Trophoblast cell (in vitro differentiated cells and primary cell): ENCODE results near the gene RNF38.
A peak's percentile ranks its signal among the peaks of the same experiment; 100 is the strongest.

Source experiments
- DNase-seq, 2 donors: peaks; one replicate each; pipeline ENCODE4 v3.0.0-alpha.2; 2016
- H2AFZ ChIP-seq: 2 replicates; pipeline ENCODE4 v1.6.1; 2013; ENCODE audit warnings: low read length, moderate library complexity, mild to moderate bottlenecking; ENCODE audit not compliant: insufficient read depth, poor library complexity
- H2AK5ac ChIP-seq: 2 replicates; pipeline ENCODE4 v1.6.1; 2013; ENCODE audit warnings: mild to moderate bottlenecking, low read length
- H2BK120ac ChIP-seq: 2 replicates; pipeline ENCODE4 v1.6.1; 2013; ENCODE audit warnings: low read length, mild to moderate bottlenecking, moderate library complexity; ENCODE audit not compliant: insufficient read depth, poor library complexity
- H2BK12ac ChIP-seq: 2 replicates; pipeline ENCODE4 v1.6.1; 2013; ENCODE audit warnings: mild to moderate bottlenecking, low read length, moderate library complexity
- H2BK5ac ChIP-seq: 2 replicates; pipeline ENCODE4 v1.6.1; 2013; ENCODE audit warnings: low read length, low read depth, moderate library complexity, mild to moderate bottlenecking; ENCODE audit not compliant: poor library complexity
- H3K14ac ChIP-seq: 2 replicates; pipeline ENCODE4 v1.6.1; 2013; ENCODE audit warnings: mild to moderate bottlenecking, low read length
- H3K18ac ChIP-seq: 2 replicates; pipeline ENCODE4 v1.6.1; 2013; ENCODE audit warnings: mild to moderate bottlenecking, low read length
- H3K23ac ChIP-seq: 2 replicates; pipeline ENCODE4 v1.6.1; 2013; ENCODE audit warnings: low read length
- H3K27ac ChIP-seq: 2 replicates; pipeline ENCODE4 v1.5.1; 2013; ENCODE audit warnings: low read depth, mild to moderate bottlenecking, inconsistent platforms, low read length, moderate library complexity
- H3K27me3 ChIP-seq: 2 replicates; pipeline ENCODE4 v1.6.1; 2013; ENCODE audit warnings: inconsistent platforms, mild to moderate bottlenecking, low read length, moderate library complexity; ENCODE audit not compliant: insufficient read depth
- H3K36me3 ChIP-seq, 2 experiments: 1 replicate in 1 of 2; 2 replicates in 1 of 2; pipeline ENCODE4 v1.6.1; 2013; ENCODE audit warnings: low read length in 2 of 2, mild to moderate bottlenecking in 2 of 2, moderate library complexity in 1 of 2; ENCODE audit not compliant: insufficient read depth in 2 of 2, control insufficient read depth in 1 of 2
- H3K4ac ChIP-seq: 2 replicates; pipeline ENCODE4 v1.6.1; 2013; ENCODE audit warnings: low read depth, mild to moderate bottlenecking, low read length, moderate library complexity
- H3K4me1 ChIP-seq, 2 experiments: 1 replicate in 1 of 2; 2 replicates in 1 of 2; pipeline ENCODE4 v1.6.1; 2013; ENCODE audit warnings: low read length in 2 of 2, mild to moderate bottlenecking in 2 of 2, moderate library complexity in 1 of 2; ENCODE audit not compliant: insufficient read depth in 2 of 2, control insufficient read depth in 1 of 2
- H3K4me2 ChIP-seq: 2 replicates; pipeline ENCODE4 v1.6.1; 2013; ENCODE audit warnings: inconsistent platforms, mild to moderate bottlenecking, low read length, moderate library complexity
- H3K4me3 ChIP-seq: 2 replicates; pipeline ENCODE4 v1.5.1; 2013; ENCODE audit warnings: mild to moderate bottlenecking, low read depth, low read length, inconsistent platforms
- H3K79me1 ChIP-seq: one replicate; pipeline ENCODE4 v1.6.1; 2013; ENCODE audit warnings: low read length
- H3K79me2 ChIP-seq: 2 replicates; pipeline ENCODE4 v1.6.1; 2013; ENCODE audit warnings: low read length, mild to moderate bottlenecking; ENCODE audit not compliant: control insufficient read depth, insufficient read depth, poor library complexity
- H3K9ac ChIP-seq: 2 replicates; pipeline ENCODE4 v1.6.1; 2013; ENCODE audit warnings: mild to moderate bottlenecking, low read length
- H3K9me3 ChIP-seq: 2 replicates; pipeline ENCODE4 v1.6.1; 2013; ENCODE audit warnings: low read depth, mild to moderate bottlenecking, control low read depth, inconsistent platforms, low read length; ENCODE audit not compliant: insufficient read depth
- H4K12ac ChIP-seq: 2 replicates; pipeline ENCODE4 v1.6.1; 2013; ENCODE audit warnings: low read depth, mild to moderate bottlenecking, low read length, moderate library complexity
- H4K8ac ChIP-seq: 2 replicates; pipeline ENCODE4 v1.6.1; 2013; ENCODE audit warnings: low read depth, mild to moderate bottlenecking, low read length, moderate library complexity
- H4K91ac ChIP-seq: one replicate; pipeline ENCODE4 v1.6.1; 2013; ENCODE audit warnings: low read depth, mild to moderate bottlenecking, low read length, moderate library complexity
- WGBS: extraction: QIAGEN DNeasy Blood & Tissue Kit; methylation state at CpG from one replicate; pipeline ENCODE4 v1.1.7; 2013; ENCODE audit warnings: missing lambda C conversion rate; ENCODE audit not compliant: insufficient read length, insufficient coverage; ENCODE audit errors: extremely low coverage; 5-methylcytosine and 5-hydroxymethylcytosine counted together

RNF38 gene

DNA sequence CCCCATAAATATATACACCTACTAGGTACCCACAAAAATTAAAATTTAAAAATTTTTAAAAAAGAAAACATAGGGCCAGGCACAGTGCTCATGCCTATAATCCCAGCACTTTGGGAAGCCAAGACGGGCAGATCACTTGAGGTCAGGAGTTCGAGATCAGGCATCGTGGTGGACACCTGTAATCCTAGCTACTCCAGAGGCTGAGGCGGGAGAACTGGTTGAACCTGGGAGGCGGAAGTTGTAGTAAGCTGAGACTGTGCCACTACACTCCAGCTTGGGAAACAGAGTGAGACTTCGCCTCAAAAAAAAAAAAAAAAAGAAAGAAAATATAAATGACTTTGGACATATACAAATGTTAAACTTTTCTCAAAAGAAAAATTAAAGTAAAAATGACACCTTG is 33.3 kb upstream of the RNF38 start:
- Histone ChIP-seq H2BK5ac (no peak overlapping the region), H3K4me1 (no peaks in the 10 kb centered on the region), H4K91ac (no peak overlapping the region), H3K36me3 (peaks cover 0 to 3% of the 10 kb centered on the region in 2 experiments), H4K8ac (no peak overlapping the region), H2BK12ac (no peak overlapping the region), H2BK120ac (no peak overlapping the region), H3K79me2 (no peaks in the 10 kb centered on the region), H3K23ac (no peak overlapping the region), H4K12ac (no peak overlapping the region), H2AK5ac (no peak overlapping the region), H3K14ac (no peak overlapping the region), H3K9ac (no peak overlapping the region), H3K4me2 (no peak overlapping the region), H3K4ac (no peak overlapping the region), H3K79me1 (no peaks in the 10 kb centered on the region), H3K4me3 (no peak overlapping the region), H3K27me3 (no peaks in the 10 kb centered on the region), H3K18ac (no peak overlapping the region), H3K9me3 (no peaks in the 10 kb centered on the region), H3K27ac (no peak overlapping the region), H2AFZ (no peak overlapping the region)
- no CpG with 5 or more reads among the region's 6 CpGs for WGBS
- peak; percentile 41 to 69 for DNase-seq

DNA sequence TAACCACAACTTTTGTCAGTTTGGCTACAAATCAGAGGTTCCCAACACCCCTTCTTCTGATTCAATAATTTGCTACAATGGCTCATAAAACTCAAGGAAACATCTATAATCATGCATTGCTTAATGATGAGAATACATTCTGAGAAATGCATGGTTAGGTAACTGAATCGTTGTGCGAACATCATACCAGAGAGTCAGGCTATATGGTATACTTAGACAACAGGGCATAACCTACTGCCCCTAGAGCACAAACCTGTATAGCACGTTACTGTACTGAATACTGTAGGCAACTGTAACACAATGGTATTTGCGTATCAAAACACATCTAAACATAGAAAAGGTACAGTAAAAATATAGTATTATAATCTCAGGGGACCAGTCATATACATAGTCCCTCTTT is 31.0 kb upstream of the RNF38 start:
- Histone ChIP-seq H3K4me1 (peaks cover 0 to 1% of the 10 kb centered on the region in 2 experiments), H3K4ac (no peak overlapping the region), H3K14ac (no peak overlapping the region), H3K18ac (no peak overlapping the region), H3K36me3 (peaks cover 0 to 3% of the 10 kb centered on the region in 2 experiments), H3K9ac (no peak overlapping the region), H2BK5ac (no peak overlapping the region), H2BK12ac (no peak overlapping the region), H2AFZ (no peak overlapping the region), H3K4me2 (no peak overlapping the region), H3K79me2 (no peaks in the 10 kb centered on the region), H4K12ac (no peak overlapping the region), H2BK120ac (no peak overlapping the region), H3K27ac (no peak overlapping the region), H2AK5ac (no peak overlapping the region), H4K8ac (no peak overlapping the region), H3K27me3 (no peaks in the 10 kb centered on the region), H3K4me3 (no peak overlapping the region), H4K91ac (no peak overlapping the region), H3K79me1 (peaks cover 2% of the 10 kb centered on the region), H3K9me3 (no peaks in the 10 kb centered on the region), H3K23ac (no peak overlapping the region)
- WGBS = no CpG with 5 or more reads among the region's 4 CpGs
- peak; percentile 43 to 80 for DNase-seq

DNA sequence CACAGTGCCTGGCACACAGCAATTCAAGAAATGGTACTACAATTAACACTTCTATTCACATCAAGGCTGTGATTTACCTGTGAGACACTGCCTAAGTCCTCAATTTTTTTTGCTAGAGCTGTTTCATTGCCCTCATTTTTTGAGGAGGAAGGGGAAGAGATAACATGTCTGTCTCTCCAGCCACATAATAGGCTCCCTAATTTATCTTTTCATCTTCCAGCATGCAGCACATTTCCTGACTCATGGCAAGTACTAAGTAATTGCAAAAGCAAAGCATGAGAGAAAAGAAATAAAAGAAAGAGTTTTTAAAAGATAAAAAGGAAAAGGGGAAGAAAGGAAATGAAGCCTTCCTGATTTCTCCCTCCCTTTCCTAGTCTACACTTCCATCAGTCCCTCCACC is 26.9 kb upstream of the RNF38 start:
- H3K27ac ChIP-seq = no peak overlapping the region
- H3K23ac ChIP-seq = no peak overlapping the region
- H3K4me2 ChIP-seq = no peak overlapping the region
- no peak overlapping the region for H2AK5ac ChIP-seq
- peaks cover 5% of the 10 kb centered on the region for H3K79me2 ChIP-seq
- peaks cover 10% of the 10 kb centered on the region for H3K79me1 ChIP-seq
- no peak overlapping the region for H3K14ac ChIP-seq
- H4K12ac ChIP-seq = no peak overlapping the region
- H3K4me1 ChIP-seq = peaks cover 3 to 11% of the 10 kb centered on the region in 2 experiments
- H2BK5ac ChIP-seq = no peak overlapping the region
- H2AFZ ChIP-seq = no peak overlapping the region
- no peaks in the 10 kb centered on the region for H3K9me3 ChIP-seq
- no peaks in the 10 kb centered on the region for H3K36me3 ChIP-seq
- peak; percentile 47 to 86 for DNase-seq
- H3K18ac ChIP-seq = no peak overlapping the region
- H4K91ac ChIP-seq = no peak overlapping the region
- H3K4ac ChIP-seq = no peak overlapping the region
- H3K27me3 ChIP-seq = no peaks in the 10 kb centered on the region
- H4K8ac ChIP-seq = no peak overlapping the region
- H2BK120ac ChIP-seq = no peak overlapping the region
- no peak overlapping the region for H2BK12ac ChIP-seq
- no peak overlapping the region for H3K9ac ChIP-seq
- H3K4me3 ChIP-seq = no peak overlapping the region

DNA sequence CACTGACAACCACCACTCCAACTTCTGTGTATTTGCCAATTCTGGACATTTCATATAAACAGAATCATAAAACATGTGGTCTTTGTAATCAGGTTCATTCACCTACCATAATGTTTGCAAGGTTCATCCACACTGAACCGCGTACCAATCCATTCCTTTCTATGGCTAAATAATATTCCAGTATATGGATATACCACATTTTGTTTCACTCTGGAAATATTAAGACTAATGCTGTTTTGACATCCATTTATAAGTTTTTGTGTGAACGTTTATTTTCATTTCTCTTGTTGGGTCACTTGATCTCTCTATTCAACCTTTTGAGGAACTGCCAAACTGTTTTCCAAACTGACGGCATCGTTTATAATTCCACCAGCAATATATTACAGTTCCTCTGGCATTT is 26.3 kb upstream of the RNF38 start:
- peaks cover 10% of the 10 kb centered on the region for H3K79me1 ChIP-seq
- H3K4me1 ChIP-seq = peaks cover 3 to 11% of the 10 kb centered on the region in 2 experiments
- H4K91ac ChIP-seq = no peak overlapping the region
- peak; percentile 5 to 10 for DNase-seq
- no CpG with 5 or more reads among the region's 5 CpGs for WGBS
- no peaks in the 10 kb centered on the region for H3K9me3 ChIP-seq
- H3K27me3 ChIP-seq = no peaks in the 10 kb centered on the region
- H4K12ac ChIP-seq = no peak overlapping the region
- no peak overlapping the region for H2BK120ac ChIP-seq
- no peak overlapping the region for H3K4me3 ChIP-seq
- no peak overlapping the region for H3K18ac ChIP-seq
- H2AK5ac ChIP-seq = no peak overlapping the region
- H2AFZ ChIP-seq = no peak overlapping the region
- no peak overlapping the region for H2BK12ac ChIP-seq
- H3K79me2 ChIP-seq = peaks cover 5% of the 10 kb centered on the region
- no peaks in the 10 kb centered on the region for H3K36me3 ChIP-seq
- H3K23ac ChIP-seq = no peak overlapping the region
- no peak overlapping the region for H3K4me2 ChIP-seq
- H3K9ac ChIP-seq = no peak overlapping the region
- no peak overlapping the region for H3K14ac ChIP-seq
- H4K8ac ChIP-seq = no peak overlapping the region
- H3K4ac ChIP-seq = no peak overlapping the region
- H2BK5ac ChIP-seq = no peak overlapping the region
- H3K27ac ChIP-seq = no peak overlapping the region
